Suprapubic skin (tissue), 4 donors: ENCODE data around the gene NUP93. TPM values are rescaled to one million over a fixed set of nuclear protein-coding genes. Genes with fewer than 3 reads are reported as not detected.

Experiments
- DNase-seq, 2 donors: peaks; one replicate each; pipeline ENCODE4 v3.0.0-alpha.2; 2019; ENCODE audit warnings: low spot score in 2 of 2
- H3K27ac ChIP-seq: fragments of 200-600 bp; sonication (generic); one replicate; pipeline ENCODE4 v1.5.1; 2019
- H3K27me3 ChIP-seq: fragments of 200-600 bp; sonication (generic); one replicate; pipeline ENCODE4 v1.5.1; 2019
- H3K36me3 ChIP-seq: fragments of 200-600 bp; sonication (generic); one replicate; pipeline ENCODE4 v1.5.1; 2019
- H3K4me1 ChIP-seq: fragments of 200-600 bp; sonication (generic); one replicate; pipeline ENCODE4 v1.5.1; 2019
- H3K4me3 ChIP-seq: fragments of 200-600 bp; sonication (generic); one replicate; pipeline ENCODE4 v1.5.1; 2019; ENCODE audit warnings: mild to moderate bottlenecking
- H3K9me3 ChIP-seq: fragments of 200-600 bp; sonication (generic); one replicate; pipeline ENCODE4 v1.5.1; 2019
- EP300 ChIP-seq: sonication (generic); formaldehyde crosslinking; IDR thresholded peaks from one replicate; pipeline ENCODE4 v1.6.1; 2017; ENCODE audit warnings: antibody characterized with exemption
- POLR2A ChIP-seq, 2 donors: fragments of 450-650 bp; IDR thresholded peaks; one replicate each; pipeline ENCODE4 v1.6.1; 2017; ENCODE audit warnings: antibody characterized with exemption in 2 of 2, mild to moderate bottlenecking in 2 of 2, moderate library complexity in 2 of 2
- POLR2AphosphoS5 ChIP-seq, 3 donors: sonication (generic); formaldehyde crosslinking; IDR thresholded peaks; one replicate each; pipeline ENCODE4 v1.6.1; 2017; ENCODE audit warnings: antibody characterized with exemption in 3 of 3
- WGBS: methylation state at CpG from one replicate; pipeline ENCODE4 v1.1.5; 2018; 5-methylcytosine and 5-hydroxymethylcytosine counted together
- total RNA-seq, 4 donors: library from RNA; depleted of rRNA; stranded (reverse); fragments of >200 nt; gene quantifications; one replicate each; pipeline ENCODE4 v1.1.0, GENCODE V29; 2016
- TF ChIP-seq, protein P1 (sequence below), 2 donors: fragments of 200-600 bp in 1 of 2; fragments of 450-650 bp in 1 of 2; sonication (generic) in 1 of 2; IDR thresholded peaks; one replicate each; pipeline ENCODE4 v1.5.1; 2016 to 2019; ENCODE audit warnings: antibody characterized with exemption in 2 of 2, mild to moderate bottlenecking in 1 of 2, moderate library complexity in 1 of 2

NUP93 gene
- total RNA-seq, 4 donors from 2014 or later, result 27.9 to 56.6 (median 44.1) TPM

DNA sequence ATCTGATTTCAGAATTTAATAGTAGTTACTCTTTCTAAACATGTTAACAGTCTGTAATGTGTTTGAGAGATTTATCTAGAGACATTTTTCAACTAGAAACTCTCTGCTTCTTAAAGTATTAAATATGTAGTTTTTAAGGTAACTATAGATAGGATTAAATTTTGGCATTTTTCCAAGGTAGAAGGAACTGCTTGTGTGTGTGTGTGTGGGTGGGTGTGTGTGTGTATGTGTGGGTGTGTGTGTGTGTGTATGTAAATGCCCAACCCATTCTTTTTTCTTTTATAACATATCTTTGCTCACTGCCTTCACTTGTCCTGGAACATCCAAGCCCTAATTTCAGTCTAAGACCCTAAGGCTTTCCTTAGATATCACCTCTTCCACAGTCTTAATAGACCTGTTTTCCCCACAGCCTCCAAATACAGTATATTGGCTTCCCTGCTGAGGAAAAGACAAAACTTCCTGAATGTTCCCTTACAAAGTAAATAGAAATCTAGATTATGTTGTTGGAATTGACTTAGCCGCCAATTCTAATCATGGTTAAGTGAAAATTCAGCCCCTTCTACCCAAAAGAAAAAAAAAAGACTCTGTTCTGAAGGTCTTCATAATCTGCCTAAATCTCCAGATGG is 33.5 kb downstream of the NUP93 start:
- whole genome bisulfite sequencing, result 97% methylated on average over 1 of the region's 1 CpG
- H3K27me3 ChIP-seq, result no peaks in the 10 kb centered on the region
- H3K27ac ChIP-seq, result no peak overlapping the region
- peaks cover 10% of the 10 kb centered on the region for H3K4me1 ChIP-seq
- DNase-seq, result no peak
- H3K36me3 ChIP-seq, result peaks cover 15% of the 10 kb centered on the region
- H3K4me3 ChIP-seq, result no peak overlapping the region
- no peaks in the 10 kb centered on the region for H3K9me3 ChIP-seq
- TF ChIP-seq EP300 (no peak), POLR2AphosphoS5 (IDR thresholded peaks at IDR 0.05) (no peak), POLR2A (IDR thresholded peaks at IDR 0.05) (no peak)
- TF ChIP-seq, protein P1, sequence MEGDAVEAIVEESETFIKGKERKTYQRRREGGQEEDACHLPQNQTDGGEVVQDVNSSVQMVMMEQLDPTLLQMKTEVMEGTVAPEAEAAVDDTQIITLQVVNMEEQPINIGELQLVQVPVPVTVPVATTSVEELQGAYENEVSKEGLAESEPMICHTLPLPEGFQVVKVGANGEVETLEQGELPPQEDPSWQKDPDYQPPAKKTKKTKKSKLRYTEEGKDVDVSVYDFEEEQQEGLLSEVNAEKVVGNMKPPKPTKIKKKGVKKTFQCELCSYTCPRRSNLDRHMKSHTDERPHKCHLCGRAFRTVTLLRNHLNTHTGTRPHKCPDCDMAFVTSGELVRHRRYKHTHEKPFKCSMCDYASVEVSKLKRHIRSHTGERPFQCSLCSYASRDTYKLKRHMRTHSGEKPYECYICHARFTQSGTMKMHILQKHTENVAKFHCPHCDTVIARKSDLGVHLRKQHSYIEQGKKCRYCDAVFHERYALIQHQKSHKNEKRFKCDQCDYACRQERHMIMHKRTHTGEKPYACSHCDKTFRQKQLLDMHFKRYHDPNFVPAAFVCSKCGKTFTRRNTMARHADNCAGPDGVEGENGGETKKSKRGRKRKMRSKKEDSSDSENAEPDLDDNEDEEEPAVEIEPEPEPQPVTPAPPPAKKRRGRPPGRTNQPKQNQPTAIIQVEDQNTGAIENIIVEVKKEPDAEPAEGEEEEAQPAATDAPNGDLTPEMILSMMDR (IDR thresholded peaks at IDR 0.05), result no peak

DNA sequence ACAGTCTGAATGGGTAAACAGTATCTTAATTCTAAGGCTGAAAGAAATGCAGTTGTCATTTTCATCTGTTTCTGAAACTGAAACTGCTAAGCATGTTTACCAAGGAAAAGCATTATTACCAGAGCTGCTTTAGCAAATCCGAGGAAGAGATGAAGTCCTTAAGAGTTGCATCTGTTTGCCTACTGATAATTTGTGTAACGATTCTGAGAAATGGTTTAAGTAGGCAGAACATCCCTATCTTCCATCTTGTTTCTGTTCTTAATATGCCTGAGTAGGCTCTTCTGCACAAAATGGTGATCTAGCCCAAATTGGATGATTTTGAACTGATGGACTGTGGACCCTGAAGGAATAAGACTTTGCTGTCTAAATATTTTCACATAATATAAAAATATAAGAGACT is 34.9 kb downstream of the NUP93 start:
- DNase-seq, result no peak
- H3K9me3 ChIP-seq, result no peaks in the 10 kb centered on the region
- WGBS, result 78% methylated on average over 2 of the region's 2 CpGs
- H3K4me3 ChIP-seq, result no peak overlapping the region
- H3K27ac ChIP-seq, result no peak overlapping the region
- H3K36me3 ChIP-seq, result peaks cover 15% of the 10 kb centered on the region
- TF ChIP-seq POLR2A (IDR thresholded peaks at IDR 0.05) (no peak), EP300 (no peak), POLR2AphosphoS5 (IDR thresholded peaks at IDR 0.05) (no peak)
- TF ChIP-seq, protein P1 (IDR thresholded peaks at IDR 0.05), result no peak
- peaks cover 4% of the 10 kb centered on the region for H3K4me1 ChIP-seq
- no peaks in the 10 kb centered on the region for H3K27me3 ChIP-seq

DNA sequence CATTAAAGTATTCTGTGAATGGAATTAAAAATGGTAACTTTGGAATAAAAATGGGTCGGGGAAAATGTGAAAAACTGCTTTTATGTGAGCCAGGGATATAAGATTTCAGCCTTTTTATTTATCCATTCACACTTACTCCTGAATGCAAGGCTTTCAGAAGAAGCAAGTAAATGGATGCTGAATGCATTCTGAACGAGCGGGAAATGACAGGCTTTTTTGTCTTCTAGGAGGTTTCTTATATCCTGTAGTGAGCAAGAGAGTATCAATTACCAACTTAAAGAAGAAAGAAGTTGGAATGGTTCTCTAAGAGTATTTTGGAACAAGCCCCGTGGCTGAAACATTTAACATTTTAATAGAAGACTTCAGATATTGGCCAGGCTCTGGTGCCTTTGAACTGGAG is 36.0 kb downstream of the NUP93 start:
- Histone ChIP-seq H3K4me3 (no peak overlapping the region), H3K27ac (no peak overlapping the region), H3K27me3 (no peaks in the 10 kb centered on the region), H3K9me3 (no peaks in the 10 kb centered on the region), H3K4me1 (peaks cover 8% of the 10 kb centered on the region), H3K36me3 (peaks cover 6% of the 10 kb centered on the region)
- 93% methylated on average over 4 of the region's 4 CpGs for WGBS
- no peak for DNase-seq
- TF ChIP-seq POLR2A (IDR thresholded peaks at IDR 0.05) (no peak), POLR2AphosphoS5 (IDR thresholded peaks at IDR 0.05) (no peak), EP300 (no peak)
- TF ChIP-seq, protein P1 (IDR thresholded peaks at IDR 0.05), result no peak

DNA sequence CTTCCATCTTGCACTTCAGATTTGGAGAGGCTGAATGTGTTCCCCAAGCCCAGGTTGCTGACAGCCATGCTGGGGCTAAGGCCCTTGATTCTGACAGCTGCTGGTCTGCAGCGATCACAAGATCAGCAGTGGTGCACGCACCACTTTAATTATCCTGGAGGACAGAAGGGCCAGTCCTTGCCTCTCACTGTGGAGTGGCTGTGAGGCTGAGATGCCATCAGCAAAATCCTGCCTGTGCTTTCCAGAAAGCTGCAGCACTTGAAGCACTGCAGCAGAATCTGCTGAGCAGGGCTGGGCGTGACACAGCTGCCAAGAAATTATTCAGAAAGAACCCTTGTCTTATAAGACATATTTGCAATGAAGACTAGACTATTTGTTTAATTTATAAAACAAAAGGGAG is 37.1 kb downstream of the NUP93 start:
- TF ChIP-seq, protein P1 (IDR thresholded peaks at IDR 0.05), result no peak
- TF ChIP-seq POLR2AphosphoS5 (IDR thresholded peaks at IDR 0.05), result no peak
- no peak for TF ChIP-seq POLR2A (IDR thresholded peaks at IDR 0.05)
- no peak for TF ChIP-seq EP300
- no peak overlapping the region for H3K27ac ChIP-seq
- no peaks in the 10 kb centered on the region for H3K9me3 ChIP-seq
- DNase-seq, result no peak
- no peaks in the 10 kb centered on the region for H3K27me3 ChIP-seq
- H3K36me3 ChIP-seq, result peaks cover 5% of the 10 kb centered on the region
- H3K4me1 ChIP-seq, result peaks cover 14% of the 10 kb centered on the region
- H3K4me3 ChIP-seq, result no peak overlapping the region
- WGBS, result 54% methylated on average over 3 of the region's 3 CpGs

DNA sequence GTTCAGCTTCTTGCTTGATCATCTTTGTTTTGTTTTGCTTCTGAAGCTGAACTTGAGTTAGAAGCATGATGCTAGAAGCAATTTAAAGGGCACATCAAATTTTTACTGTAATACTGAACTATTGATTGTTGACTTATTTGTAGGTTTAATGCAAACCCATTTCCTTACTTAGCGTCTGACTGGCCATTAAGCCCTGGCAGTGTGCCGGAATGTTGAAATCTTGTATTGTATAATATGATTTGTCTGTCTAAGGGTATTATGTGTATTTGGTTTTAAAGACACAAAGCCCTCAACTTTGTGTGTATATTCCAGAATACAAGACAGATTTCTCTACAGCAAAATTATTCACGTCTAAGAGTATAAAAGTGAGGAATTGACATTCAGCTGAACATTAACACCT is 39.7 kb downstream of the NUP93 start:
- Histone ChIP-seq H3K27ac (no peak overlapping the region), H3K36me3 (no peaks in the 10 kb centered on the region), H3K9me3 (no peaks in the 10 kb centered on the region), H3K4me3 (no peak overlapping the region), H3K27me3 (no peaks in the 10 kb centered on the region), H3K4me1 (peaks cover 26% of the 10 kb centered on the region)
- 65% methylated on average over 3 of the region's 3 CpGs for WGBS
- DNase-seq, result no peak
- TF ChIP-seq, protein P1 (IDR thresholded peaks at IDR 0.05), result no peak
- TF ChIP-seq POLR2A (IDR thresholded peaks at IDR 0.05) (no peak), POLR2AphosphoS5 (IDR thresholded peaks at IDR 0.05) (no peak), EP300 (no peak)
